Thyroid gland (tissue), 4 donors: ENCODE data around the gene MYO9B. TPM values are rescaled to one million over a fixed set of nuclear protein-coding genes. Genes with fewer than 3 reads are reported as not detected.

Experiments used
- DNase-seq, 2 donors: peaks; one replicate each; pipeline ENCODE4 v3.0.0-alpha.2; 2019
- H3K27ac ChIP-seq, 3 donors: fragments of 200-600 bp; sonication (generic); 1 replicate in 2 of 3; 2 replicates in 1 of 3; pipeline ENCODE4 v1.5.1; 2016 to 2019; ENCODE audit warnings: mild to moderate bottlenecking in 1 of 3, moderate library complexity in 1 of 3
- H3K27me3 ChIP-seq: fragments of 200-600 bp; sonication (generic); one replicate; pipeline ENCODE4 v1.5.1; 2019
- H3K36me3 ChIP-seq, 2 donors: fragments of 200-600 bp; sonication (generic); one replicate each; pipeline ENCODE4 v1.5.1; 2016 to 2019
- H3K4me1 ChIP-seq, 2 donors: fragments of 200-600 bp; sonication (generic); one replicate each; pipeline ENCODE4 v1.5.1; 2017 to 2019
- H3K4me3 ChIP-seq, 3 donors: fragments of 200-600 bp; sonication (generic); replicated peaks in 1 of 3; 1 replicate in 2 of 3; 2 replicates in 1 of 3; pipeline ENCODE4 v1.5.1; 2016; ENCODE audit warnings: mild to moderate bottlenecking in 1 of 3
- H3K9me3 ChIP-seq: fragments of 200-600 bp; sonication (generic); one replicate; pipeline ENCODE4 v1.5.1; 2017
- CTCF ChIP-seq, 6 experiments: fragments of 200-600 bp in 3 of 6; fragments of 450-650 bp in 3 of 6; sonication (generic) in 3 of 6; IDR thresholded peaks; one replicate each; pipeline ENCODE4 v1.5.1; 2016 to 2019; ENCODE audit warnings: antibody characterized with exemption in 6 of 6, mild to moderate bottlenecking in 2 of 6, inconsistent platforms in 1 of 6, moderate library complexity in 1 of 6
- POLR2A ChIP-seq, 2 donors: fragments of 450-650 bp; IDR thresholded peaks; one replicate each; pipeline ENCODE4 v1.6.1; 2017; ENCODE audit warnings: antibody characterized with exemption in 2 of 2, mild to moderate bottlenecking in 2 of 2, moderate library complexity in 1 of 2
- WGBS, 2 donors: methylation state at CpG; one replicate each; pipeline ENCODE4 v1.1.5; 2017; 5-methylcytosine and 5-hydroxymethylcytosine counted together
- intact Hi-C: fragments of 100-400 bp; cut with DNase I; formaldehyde crosslinking; loops from one replicate; pipeline ENCODE4 v1.15.1; 2023
- total RNA-seq, 4 donors: library from RNA; depleted of rRNA; stranded (reverse); fragments of >200 nt; gene quantifications; one replicate each; pipeline ENCODE4 v1.2.3, GENCODE V29; 2016

Gene MYO9B
- total RNA-seq, 4 donors from 2014 or later, result 33.7 to 52.9 (median 44.6) TPM

DNA sequence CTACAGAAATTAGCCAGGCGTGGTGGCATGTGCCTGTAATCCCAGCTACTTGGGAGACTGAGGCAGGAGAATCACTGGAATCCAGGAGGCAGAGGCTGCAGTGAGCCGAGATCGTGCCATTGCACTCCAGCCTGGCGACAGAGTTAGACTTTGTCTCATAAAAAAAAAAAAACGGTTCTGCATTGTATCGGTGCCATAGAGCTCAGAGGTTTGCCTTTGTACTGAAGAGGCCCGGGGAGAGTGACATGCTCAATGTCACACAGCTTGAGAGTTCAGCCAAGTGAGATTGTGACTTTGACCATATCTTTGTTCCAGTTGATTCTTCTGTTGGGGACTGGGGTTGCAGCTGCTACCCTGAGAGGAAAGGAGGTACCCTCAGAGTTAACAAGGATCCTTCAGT is 4.7 kb upstream of the MYO9B start:
- Histone ChIP-seq H3K27ac (no peak overlapping the region), H3K4me1 (peaks cover 7 to 9% of the 10 kb centered on the region in 2 donors), H3K36me3 (no peaks in the 10 kb centered on the region), H3K9me3 (no peaks in the 10 kb centered on the region), H3K4me3 (no peak overlapping the region), H3K27me3 (no peaks in the 10 kb centered on the region)
- TF ChIP-seq CTCF (IDR thresholded peaks at IDR 0.05) (no peak), POLR2A (IDR thresholded peaks at IDR 0.05) (no peak)
- intact Hi-C loops, result loop anchor here (10.0 kb wide), 1 partner anchor 144 kb away; the partner anchor contains the start of gene USE1
- no peak for DNase-seq
- WGBS, 2 donors, result 93 to 94% methylated on average over 7 of the region's 7 CpGs

GRCh38 chr19:17073869-17074633 is 1.5 kb upstream of the MYO9B start:
- Histone ChIP-seq H3K9me3 (no peaks in the 10 kb centered on the region), H3K27ac (no peak overlapping the region)
- intact Hi-C loops, result loop anchor here (10.0 kb wide), 1 partner anchor 141 kb away; the partner anchor contains the start of gene USE1

GRCh38 chr19:17074634-17075034 is 943 bp upstream of the MYO9B start:
- no peak for DNase-seq
- H3K4me1 ChIP-seq, result peaks cover 14 to 27% of the 10 kb centered on the region in 2 donors
- no peaks in the 10 kb centered on the region for H3K36me3 ChIP-seq
- peak overlapping the region; percentile 57 to 91 (median 76) for H3K4me3 ChIP-seq
- TF ChIP-seq POLR2A (IDR thresholded peaks at IDR 0.05) (no peak), CTCF (IDR thresholded peaks at IDR 0.05) (no peak)
- H3K27ac ChIP-seq, result peak overlapping the region; percentile 13 to 46 (median 22)
- intact Hi-C loops, result loop anchor here (10.0 kb wide), 1 partner anchor 140 kb away; the partner anchor contains the start of gene USE1
- no peaks in the 10 kb centered on the region for H3K9me3 ChIP-seq
- 9 to 11% methylated on average over 11 of the region's 11 CpGs for WGBS, 2 donors
- no peaks in the 10 kb centered on the region for H3K27me3 ChIP-seq

More at GRCh38 chr19:17073869-17074633, 1.5 kb upstream of the MYO9B start:
- no peaks in the 10 kb centered on the region for H3K36me3 ChIP-seq
- no peak for TF ChIP-seq CTCF (IDR thresholded peaks at IDR 0.05)
- peak overlapping the region in 1 of 3 donors; percentile 57 for H3K4me3 ChIP-seq
- no peaks in the 10 kb centered on the region for H3K27me3 ChIP-seq
- peaks cover 14 to 24% of the 10 kb centered on the region in 2 donors for H3K4me1 ChIP-seq
- DNase-seq, result no peak
- WGBS, 2 donors, result 54 to 60% methylated on average over 18 of the region's 18 CpGs

DNA sequence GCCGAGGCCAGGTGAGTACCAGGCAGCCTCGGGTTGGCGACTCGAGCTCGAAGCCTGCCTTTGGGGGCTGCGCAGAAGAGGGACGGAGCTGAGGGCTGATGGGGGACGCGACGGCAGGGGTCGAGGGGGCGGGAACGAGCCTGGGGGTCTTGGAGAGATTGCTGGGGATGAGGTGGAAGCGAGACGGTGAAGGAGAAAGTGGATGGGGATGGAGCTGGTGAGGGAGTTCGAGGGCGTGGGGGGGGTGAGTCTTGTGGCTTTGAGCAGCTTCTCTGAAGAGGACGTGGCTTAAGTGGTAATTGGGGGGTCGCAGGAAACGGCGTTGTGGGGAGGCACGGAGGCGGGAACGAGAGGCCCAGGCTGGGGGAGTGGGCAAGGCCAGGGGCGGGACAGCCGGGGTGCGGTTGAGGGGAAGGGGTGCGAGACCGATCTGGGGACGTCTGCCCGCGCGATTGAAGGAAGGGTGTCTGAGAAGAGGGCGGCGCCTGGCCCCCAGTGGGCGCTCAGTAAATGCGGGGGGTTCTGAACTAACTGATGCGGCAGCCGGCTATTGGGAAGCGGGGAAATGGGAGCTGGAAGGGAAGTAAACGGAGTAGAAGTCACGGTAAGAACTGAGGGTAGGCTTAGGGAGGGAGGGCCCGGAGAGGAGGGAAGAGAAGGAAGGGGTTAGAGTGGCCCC is 426 bp downstream of the MYO9B start:
- intact Hi-C loops, result loop anchor here (10.0 kb wide), 1 partner anchor 139 kb away; the partner anchor contains the start of gene USE1
- H3K4me3 ChIP-seq, result peak overlapping the region; percentile 29 to 88 (median 66)
- H3K27me3 ChIP-seq, result no peaks in the 10 kb centered on the region
- H3K9me3 ChIP-seq, result no peaks in the 10 kb centered on the region
- H3K36me3 ChIP-seq, result no peaks in the 10 kb centered on the region
- peaks cover 14 to 36% of the 10 kb centered on the region in 2 donors for H3K4me1 ChIP-seq
- DNase-seq, result peak; percentile 36 to 46
- WGBS, 2 donors, result 1% methylated on average over 41 to 42 of the region's 43 CpGs
- H3K27ac ChIP-seq, result peak overlapping the region; percentile 27 to 61 (median 44)
- TF ChIP-seq POLR2A (IDR thresholded peaks at IDR 0.05) (no peak), CTCF (IDR thresholded peaks at IDR 0.05) (no peak)
